ENCODE results near the gene TMTC1.

The TMTC1 gene

GRCh38 chr12:29780084-29780483 is 3.7 kb downstream of the TMTC1 start:
- DNase-seq (ENCODE audit: low read depth in 2 of 2): no peak

GRCh38 chr12:29778531-29778930 is 5.2 kb downstream of the TMTC1 start:
- no peak for DNase-seq (ENCODE audit: low read depth in 2 of 2)

- DNase-seq (ENCODE audit: low read depth in 2 of 2): no peak
Measured at GRCh38 chr12:29773076-29773475, 10.7 kb downstream of the TMTC1 start.

- no peak for DNase-seq (ENCODE audit: low read depth in 2 of 2)
Measured at GRCh38 chr12:29771786-29772185, 12.0 kb downstream of the TMTC1 start.

- no peak for DNase-seq (ENCODE audit: low read depth in 2 of 2)
Measured at GRCh38 chr12:29771165-29771564, 12.6 kb downstream of the TMTC1 start.

- DNase-seq (ENCODE audit: low read depth in 2 of 2): no peak
Measured at GRCh38 chr12:29769162-29769858, 14.4 kb downstream of the TMTC1 start.

- DNase-seq (ENCODE audit: low read depth in 2 of 2): no peak
Measured at GRCh38 chr12:29768372-29768771, 15.4 kb downstream of the TMTC1 start.

GRCh38 chr12:29763301-29763683 is 20.4 kb downstream of the TMTC1 start:
- DNase-seq (ENCODE audit: low read depth in 2 of 2): no peak

GRCh38 chr12:29762637-29763300 is 21.0 kb downstream of the TMTC1 start:
- no peak for DNase-seq (ENCODE audit: low read depth in 2 of 2)

- no peak for DNase-seq (ENCODE audit: low read depth in 2 of 2)
Measured at GRCh38 chr12:29759950-29760349, 23.8 kb downstream of the TMTC1 start.

GRCh38 chr12:29756741-29757390 is 26.9 kb downstream of the TMTC1 start:
- no peak for DNase-seq (ENCODE audit: low read depth in 2 of 2)

- DNase-seq (ENCODE audit: low read depth in 2 of 2): no peak
Measured at GRCh38 chr12:29754235-29755189, 29.2 kb downstream of the TMTC1 start.

- DNase-seq (ENCODE audit: low read depth in 2 of 2): no peak
Measured at GRCh38 chr12:29752121-29752520, 31.6 kb downstream of the TMTC1 start.

- no peak for DNase-seq (ENCODE audit: low read depth in 2 of 2)
Measured at GRCh38 chr12:29751676-29752075, 32.1 kb downstream of the TMTC1 start.

GRCh38 chr12:29750928-29751220 is 32.9 kb downstream of the TMTC1 start:
- DNase-seq (ENCODE audit: low read depth in 2 of 2): no peak

GRCh38 chr12:29750131-29750927 is 33.4 kb downstream of the TMTC1 start:
- DNase-seq (ENCODE audit: low read depth in 2 of 2): no peak

- no peak for DNase-seq (ENCODE audit: low read depth in 2 of 2)
Measured at GRCh38 chr12:29744365-29744764, 39.4 kb downstream of the TMTC1 start.

GRCh38 chr12:29743801-29744200 is 39.9 kb downstream of the TMTC1 start:
- DNase-seq (ENCODE audit: low read depth in 2 of 2): no peak

- DNase-seq (ENCODE audit: low read depth in 2 of 2): no peak
Measured at GRCh38 chr12:29743077-29743476, 40.7 kb downstream of the TMTC1 start.

- no peak for DNase-seq (ENCODE audit: low read depth in 2 of 2)
Measured at GRCh38 chr12:29742646-29743045, 41.1 kb downstream of the TMTC1 start.

Measured in stimulated activated CD4-positive, alpha-beta T cell treated with anti-CD3 and anti-CD28 coated beads, Interleukin-1b, Interleukin-23, amount 100 ng/mL, for 1 hour (primary cell).